Measurements from ENCODE around the gene PHAF1.

The PHAF1 gene

DNA sequence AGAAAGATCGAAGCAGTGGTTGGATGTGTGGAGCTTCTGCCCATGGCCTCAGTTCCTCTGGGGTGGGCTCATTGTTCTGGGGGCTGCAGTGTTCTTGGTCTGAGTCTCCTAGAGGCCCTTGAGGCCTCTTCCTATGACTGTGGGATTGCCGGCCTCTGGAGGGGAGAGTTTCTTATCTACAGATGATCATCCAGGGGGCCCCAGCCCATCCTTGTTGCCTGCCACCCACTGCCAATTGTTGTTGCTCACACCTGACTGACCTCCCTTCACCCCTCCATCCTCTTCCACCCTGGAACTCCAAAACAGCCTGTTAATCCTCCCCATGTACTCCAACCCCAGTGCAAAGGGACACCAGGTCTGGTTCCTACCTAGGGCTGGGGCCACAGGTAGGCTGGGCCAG, 35.2 kb downstream of the PHAF1 start:
- ChIA-PET CTCF (interaction anchor here (1.0 to 2.4 kb wide), 8 partner anchors 10 to 167 kb away, joined by 3 to 11 read pairs (median 3); no protein-coding TSS in a partner anchor), POLR2A (no interaction called here)
- 83% methylated on average over 1 of the region's 2 CpGs for WGBS (ENCODE audit: insufficient coverage)
- H3K36me3 ChIP-seq (ENCODE audit: control insufficient read depth in 4 of 4, insufficient read depth in 4 of 4, low read length in 3 of 4), result peaks cover 20 to 90% (median 77%) of the 10 kb centered on the region in 4 experiments
- peaks cover 0 to 13% (median 0%) of the 10 kb centered on the region in 5 experiments for H3K27me3 ChIP-seq (replicated peaks in 2 of 5; ENCODE audit: control insufficient read depth in 4 of 5, insufficient read depth in 5 of 5, low read length in 4 of 5)
- peaks cover 0 to 2% (median 0%) of the 10 kb centered on the region in 4 experiments for H3K4me1 ChIP-seq (ENCODE audit: control extremely low read depth in 1 of 4, control insufficient read depth in 4 of 4, insufficient read depth in 4 of 4, low read length in 3 of 4)
- no peak overlapping the region for H3K4me3 ChIP-seq (ENCODE audit: control insufficient read depth in 1 of 7, extremely low read depth in 1 of 7, insufficient read depth in 4 of 7, low read depth in 2 of 7, low read length in 6 of 7)
- H3K9me3 ChIP-seq (ENCODE audit: control extremely low read depth in 1 of 5, control insufficient read depth in 4 of 5, insufficient read depth in 2 of 5, low read depth in 1 of 5, low read length in 4 of 5), result no peaks in the 10 kb centered on the region
- no peak overlapping the region for H3K27ac ChIP-seq (ENCODE audit: insufficient read depth in 1 of 2, low read depth in 1 of 2, low read length in 2 of 2, poor library complexity in 1 of 2, severe bottlenecking in 2 of 2)
- no peak for DNase-seq

DNA sequence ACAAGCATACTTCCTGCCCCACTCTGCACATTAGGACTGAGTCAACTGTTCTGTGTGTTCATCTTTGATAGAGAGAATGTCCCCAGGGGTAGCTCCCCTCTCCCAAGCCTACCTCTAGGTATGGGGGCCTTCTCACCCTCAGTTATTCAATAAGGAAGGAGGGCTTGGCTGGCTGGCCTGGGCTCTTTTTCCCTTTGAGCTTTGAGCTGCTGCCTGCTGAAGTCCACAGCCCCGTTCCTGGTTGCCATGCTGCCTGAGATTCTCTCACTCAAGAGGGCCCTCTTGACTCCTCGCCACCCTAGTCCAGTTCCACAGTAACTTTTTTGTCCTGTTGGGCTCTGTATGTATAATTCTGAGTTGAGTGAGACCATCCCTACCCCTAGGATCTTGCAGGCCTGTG, 36.0 kb downstream of the PHAF1 start:
- no peak for DNase-seq
- Histone ChIP-seq H3K9me3 (ENCODE audit: control extremely low read depth in 1 of 5, control insufficient read depth in 4 of 5, insufficient read depth in 2 of 5, low read depth in 1 of 5, low read length in 4 of 5) (no peaks in the 10 kb centered on the region), H3K36me3 (ENCODE audit: control insufficient read depth in 4 of 4, insufficient read depth in 4 of 4, low read length in 3 of 4) (peaks cover 15 to 82% (median 71%) of the 10 kb centered on the region in 4 experiments), H3K4me3 (ENCODE audit: control insufficient read depth in 1 of 7, extremely low read depth in 1 of 7, insufficient read depth in 4 of 7, low read depth in 2 of 7, low read length in 6 of 7) (no peak overlapping the region), H3K27me3 (replicated peaks in 2 of 5; ENCODE audit: control insufficient read depth in 4 of 5, insufficient read depth in 5 of 5, low read length in 4 of 5) (peaks cover 0 to 15% (median 0%) of the 10 kb centered on the region in 5 experiments), H3K27ac (ENCODE audit: insufficient read depth in 1 of 2, low read depth in 1 of 2, low read length in 2 of 2, poor library complexity in 1 of 2, severe bottlenecking in 2 of 2) (no peak overlapping the region), H3K4me1 (ENCODE audit: control extremely low read depth in 1 of 4, control insufficient read depth in 4 of 4, insufficient read depth in 4 of 4, low read length in 3 of 4) (peaks cover 0 to 9% (median 5%) of the 10 kb centered on the region in 4 experiments)
- ChIA-PET CTCF (interaction anchor here (1.3 to 2.4 kb wide), 2 partner anchors 9 to 12 kb away, joined by 3 to 11 read pairs; no protein-coding TSS in a partner anchor), POLR2A (no interaction called here)
- WGBS (ENCODE audit: insufficient coverage), result 100% methylated on average over 2 of the region's 2 CpGs

DNA sequence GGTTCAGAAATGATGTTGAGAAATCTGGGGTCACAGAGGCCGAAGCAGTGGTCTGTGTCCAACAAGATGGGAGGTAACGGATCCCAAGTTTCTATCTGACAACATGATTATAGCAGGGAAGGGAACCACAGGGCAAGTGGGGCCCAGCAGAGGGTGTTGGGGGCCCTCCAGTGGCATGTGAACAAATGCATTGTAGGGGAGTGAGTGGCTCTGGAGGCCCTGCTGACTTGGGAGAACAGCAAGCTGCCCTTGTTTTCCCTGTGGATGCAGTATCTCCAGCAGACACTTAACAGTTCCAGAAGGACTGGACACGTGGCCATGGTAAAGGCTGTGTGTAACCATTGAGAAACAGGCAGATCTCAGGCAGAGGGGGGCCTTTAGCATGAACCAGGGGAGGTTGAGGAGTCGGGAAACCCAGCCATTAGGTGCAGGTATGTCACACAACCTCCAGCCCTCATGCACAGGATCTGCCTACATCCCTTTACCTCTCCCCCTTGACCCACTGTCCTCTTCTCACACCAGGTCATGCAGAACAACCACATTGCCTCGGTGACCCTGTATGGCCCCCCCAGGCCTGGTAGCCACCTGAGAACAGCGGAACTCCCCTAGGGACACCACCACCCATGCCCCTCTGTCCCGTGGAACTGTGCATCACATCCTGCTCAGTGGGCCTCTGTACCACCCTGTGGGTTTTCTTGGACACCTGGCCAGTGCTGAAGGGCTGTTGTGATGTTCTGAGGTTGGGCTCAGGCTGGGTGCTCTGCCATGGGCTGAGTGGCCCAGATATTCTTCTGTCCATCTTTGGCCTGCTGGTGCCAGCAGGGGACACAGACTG, 37.0 kb downstream of the PHAF1 start:
- H3K36me3 ChIP-seq (ENCODE audit: control insufficient read depth in 4 of 4, insufficient read depth in 4 of 4, low read length in 3 of 4), result peaks cover 13 to 72% (median 62%) of the 10 kb centered on the region in 4 experiments
- no peak overlapping the region for H3K4me3 ChIP-seq (ENCODE audit: control insufficient read depth in 1 of 7, extremely low read depth in 1 of 7, insufficient read depth in 4 of 7, low read depth in 2 of 7, low read length in 6 of 7)
- WGBS (ENCODE audit: insufficient coverage), result 89% methylated on average over 7 of the region's 7 CpGs
- CTCF ChIA-PET, result no interaction called here
- POLR2A ChIA-PET, result no interaction called here
- no peaks in the 10 kb centered on the region for H3K9me3 ChIP-seq (ENCODE audit: control extremely low read depth in 1 of 5, control insufficient read depth in 4 of 5, insufficient read depth in 2 of 5, low read depth in 1 of 5, low read length in 4 of 5)
- peaks cover 0 to 11% (median 10%) of the 10 kb centered on the region in 4 experiments for H3K4me1 ChIP-seq (ENCODE audit: control extremely low read depth in 1 of 4, control insufficient read depth in 4 of 4, insufficient read depth in 4 of 4, low read length in 3 of 4)
- H3K27me3 ChIP-seq (replicated peaks in 2 of 5; ENCODE audit: control insufficient read depth in 4 of 5, insufficient read depth in 5 of 5, low read length in 4 of 5), result peaks cover 0 to 17% (median 0%) of the 10 kb centered on the region in 5 experiments
- DNase-seq, result no peak
- no peak overlapping the region for H3K27ac ChIP-seq (ENCODE audit: insufficient read depth in 1 of 2, low read depth in 1 of 2, low read length in 2 of 2, poor library complexity in 1 of 2, severe bottlenecking in 2 of 2)

DNA sequence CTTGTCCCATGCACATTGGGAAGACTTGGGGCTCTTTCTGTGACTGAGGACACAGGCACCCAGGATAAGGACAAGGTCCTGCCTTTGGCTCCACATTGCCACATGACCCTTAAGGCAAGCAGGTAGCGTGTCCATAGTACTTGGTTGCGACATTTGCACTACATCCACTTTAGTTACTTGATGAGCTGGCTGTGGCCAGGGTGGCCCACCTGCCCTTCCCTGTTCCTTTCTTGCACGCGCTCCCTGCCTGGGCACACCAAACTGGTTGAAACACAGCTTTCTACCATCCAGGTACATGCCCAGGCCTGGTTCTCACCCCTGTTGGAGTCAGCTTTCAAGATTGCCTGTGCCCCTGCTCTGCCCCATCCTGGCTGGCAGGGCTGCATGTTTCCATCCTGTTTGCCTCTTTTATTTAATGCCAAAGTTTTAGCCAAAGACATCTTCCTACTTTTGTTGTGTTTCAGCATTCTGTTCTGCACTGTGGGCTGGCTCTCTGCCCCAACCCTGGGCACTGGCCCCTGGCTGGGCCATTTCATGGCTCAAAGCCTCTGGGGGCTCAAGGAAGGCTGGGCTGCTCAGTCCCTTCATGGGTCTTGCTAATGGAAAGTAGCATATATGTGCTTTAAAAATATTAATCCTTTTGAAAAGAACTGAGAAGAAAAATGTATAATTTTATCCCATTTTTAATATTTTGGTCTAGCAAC, 37.8 kb downstream of the PHAF1 start:
- CTCF ChIA-PET, result no interaction called here

DNA sequence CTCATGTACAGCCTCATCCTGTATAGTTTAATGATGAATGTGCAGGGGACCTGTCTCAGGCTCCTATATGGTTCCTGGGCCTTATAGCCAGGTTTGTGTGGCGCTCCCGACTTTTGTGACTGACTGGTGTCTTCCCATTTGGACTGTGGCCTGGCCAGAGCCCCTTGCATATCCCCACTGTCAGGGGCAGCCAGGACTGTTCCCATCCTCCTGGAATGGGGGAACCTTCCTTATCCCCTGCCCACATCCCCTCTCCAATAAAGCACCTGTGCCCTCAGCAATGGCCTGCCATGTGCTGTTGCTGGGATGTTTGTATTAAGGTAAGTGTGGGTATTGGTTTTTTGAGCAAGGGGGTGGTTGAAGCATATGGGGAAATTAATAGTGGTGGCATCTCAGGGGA, 38.5 kb downstream of the PHAF1 start:
- ChIA-PET POLR2A (no interaction called here), CTCF (interaction anchor here (3.9 kb wide), 1 partner anchor 9 kb away, joined by 19 read pairs; no protein-coding TSS in a partner anchor)
- Histone ChIP-seq H3K4me1 (ENCODE audit: control extremely low read depth in 1 of 4, control insufficient read depth in 4 of 4, insufficient read depth in 4 of 4, low read length in 3 of 4) (peaks cover 0 to 11% (median 10%) of the 10 kb centered on the region in 4 experiments), H3K27me3 (replicated peaks in 2 of 5; ENCODE audit: control insufficient read depth in 4 of 5, insufficient read depth in 5 of 5, low read length in 4 of 5) (peaks cover 0 to 17% (median 3%) of the 10 kb centered on the region in 5 experiments), H3K4me3 (ENCODE audit: control insufficient read depth in 1 of 7, extremely low read depth in 1 of 7, insufficient read depth in 4 of 7, low read depth in 2 of 7, low read length in 6 of 7) (no peak overlapping the region), H3K36me3 (ENCODE audit: control insufficient read depth in 4 of 4, insufficient read depth in 4 of 4, low read length in 3 of 4) (peaks cover 13 to 58% (median 49%) of the 10 kb centered on the region in 4 experiments), H3K9me3 (ENCODE audit: control extremely low read depth in 1 of 5, control insufficient read depth in 4 of 5, insufficient read depth in 2 of 5, low read depth in 1 of 5, low read length in 4 of 5) (no peaks in the 10 kb centered on the region), H3K27ac (ENCODE audit: insufficient read depth in 1 of 2, low read depth in 1 of 2, low read length in 2 of 2, poor library complexity in 1 of 2, severe bottlenecking in 2 of 2) (no peak overlapping the region)
- 89% methylated on average over 2 of the region's 2 CpGs for WGBS (ENCODE audit: insufficient coverage)
- no peak for DNase-seq

More for the DNA sequence above, 37.8 kb downstream of the PHAF1 start:
- H3K27me3 ChIP-seq (replicated peaks in 2 of 5; ENCODE audit: control insufficient read depth in 4 of 5, insufficient read depth in 5 of 5, low read length in 4 of 5), result peaks cover 0 to 17% (median 0%) of the 10 kb centered on the region in 5 experiments
- H3K4me1 ChIP-seq (ENCODE audit: control extremely low read depth in 1 of 4, control insufficient read depth in 4 of 4, insufficient read depth in 4 of 4, low read length in 3 of 4), result peaks cover 0 to 11% (median 10%) of the 10 kb centered on the region in 4 experiments
- no peak overlapping the region for H3K27ac ChIP-seq (ENCODE audit: insufficient read depth in 1 of 2, low read depth in 1 of 2, low read length in 2 of 2, poor library complexity in 1 of 2, severe bottlenecking in 2 of 2)
- POLR2A ChIA-PET, result no interaction called here
- peaks cover 13 to 64% (median 54%) of the 10 kb centered on the region in 4 experiments for H3K36me3 ChIP-seq (ENCODE audit: control insufficient read depth in 4 of 4, insufficient read depth in 4 of 4, low read length in 3 of 4)
- H3K9me3 ChIP-seq (ENCODE audit: control extremely low read depth in 1 of 5, control insufficient read depth in 4 of 5, insufficient read depth in 2 of 5, low read depth in 1 of 5, low read length in 4 of 5), result no peaks in the 10 kb centered on the region
- WGBS (ENCODE audit: insufficient coverage), result 97% methylated on average over 4 of the region's 4 CpGs
- no peak overlapping the region for H3K4me3 ChIP-seq (ENCODE audit: control insufficient read depth in 1 of 7, extremely low read depth in 1 of 7, insufficient read depth in 4 of 7, low read depth in 2 of 7, low read length in 6 of 7)
- DNase-seq, result no peak

DNA sequence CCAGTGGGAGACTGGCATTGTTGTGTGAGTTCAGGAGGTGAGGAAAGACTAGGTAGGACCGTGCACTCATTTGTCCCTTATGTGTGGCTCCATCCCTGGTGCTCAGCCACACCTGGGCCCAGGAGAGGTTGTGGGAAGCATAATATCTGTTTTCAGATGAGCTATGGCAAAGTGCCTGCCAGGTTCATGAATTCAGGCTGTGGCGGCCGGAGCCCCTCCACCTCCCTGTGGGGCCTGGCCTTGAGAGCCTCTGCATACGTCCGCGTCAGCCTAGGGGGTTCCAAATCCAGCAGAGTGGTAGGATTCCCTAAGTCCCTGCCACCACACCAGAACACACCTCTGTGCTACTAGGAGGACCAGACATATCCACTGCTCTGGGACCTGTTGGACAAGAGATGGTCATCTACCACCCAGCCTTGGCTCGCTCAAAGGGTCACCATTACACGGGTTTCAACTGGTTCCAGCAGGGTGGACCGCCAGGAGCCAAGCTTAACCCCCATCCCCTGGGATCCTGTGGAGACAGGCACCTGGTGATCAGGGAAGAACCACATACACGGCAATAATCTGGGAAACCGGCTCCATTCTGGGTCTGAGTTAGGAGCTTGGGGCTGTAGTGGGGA, 39.0 kb downstream of the PHAF1 start:
- Histone ChIP-seq H3K27ac (ENCODE audit: insufficient read depth in 1 of 2, low read depth in 1 of 2, low read length in 2 of 2, poor library complexity in 1 of 2, severe bottlenecking in 2 of 2) (no peak overlapping the region), H3K4me1 (ENCODE audit: control extremely low read depth in 1 of 4, control insufficient read depth in 4 of 4, insufficient read depth in 4 of 4, low read length in 3 of 4) (peaks cover 0 to 15% (median 13%) of the 10 kb centered on the region in 4 experiments), H3K27me3 (replicated peaks in 2 of 5; ENCODE audit: control insufficient read depth in 4 of 5, insufficient read depth in 5 of 5, low read length in 4 of 5) (peaks cover 0 to 17% (median 3%) of the 10 kb centered on the region in 5 experiments), H3K4me3 (ENCODE audit: control insufficient read depth in 1 of 7, extremely low read depth in 1 of 7, insufficient read depth in 4 of 7, low read depth in 2 of 7, low read length in 6 of 7) (no peak overlapping the region), H3K9me3 (ENCODE audit: control extremely low read depth in 1 of 5, control insufficient read depth in 4 of 5, insufficient read depth in 2 of 5, low read depth in 1 of 5, low read length in 4 of 5) (no peaks in the 10 kb centered on the region), H3K36me3 (ENCODE audit: control insufficient read depth in 4 of 4, insufficient read depth in 4 of 4, low read length in 3 of 4) (peaks cover 10 to 53% (median 45%) of the 10 kb centered on the region in 4 experiments)
- POLR2A ChIA-PET, result no interaction called here
- CTCF ChIA-PET, result interaction anchor here (1.1 to 3.9 kb wide), 4 partner anchors 9 to 131 kb away, joined by 3 to 19 read pairs (median 4); no protein-coding TSS in a partner anchor
- 100% methylated on average over 10 of the region's 11 CpGs for WGBS (ENCODE audit: insufficient coverage)
- no peak for DNase-seq

Measured in common myeloid progenitor, CD34-positive (primary cell).